GM12878 (cell line): Measurements from ENCODE around the gene SLC4A8. TPM values are rescaled to one million over a fixed set of nuclear protein-coding genes. Genes with fewer than 3 reads are reported as not detected.

Experiments used
- ATAC-seq: fragments of 200-7000 bp; cut with Tn5 transposase; 3 replicates; pipeline ENCODE4 v1.9.1; 2020; ENCODE audit warnings: mild to moderate bottlenecking, moderate library complexity
- BruUV-seq: library from RNA; stranded (reverse); fragments of 400-500 nt; replicated peaks from 2 replicates; lab custom pipeline; 2021; lab: Mats Ljungman, UMichigan
- CTCF ChIA-PET: fragments of 300-600 bp; sonication (Branson Sonifier 250); formaldehyde crosslinking; extraction: SDS; loops from one replicate; lab custom pipeline; 2021; ENCODE audit warnings: inconsistent platforms; lab: Yijun Ruan, JAX
- POLR2A ChIA-PET: fragments of 350-600 bp; formaldehyde crosslinking; extraction: SDS; loops from one replicate; lab custom pipeline; 2021; ENCODE audit warnings: inconsistent platforms; lab: Charles Lee
- RAD21 ChIA-PET: fragments of 300-600 bp; sonication (Branson Sonifier 250); formaldehyde crosslinking; loops from one replicate; lab custom pipeline; 2023; ENCODE audit warnings: antibody characterized with exemption; ENCODE audit not compliant: unreplicated experiment; lab: Charles Lee
- SMC1A ChIA-PET: fragments of 300-600 bp; sonication (Branson Sonifier 250); formaldehyde crosslinking; loops from one replicate; lab custom pipeline; 2023; ENCODE audit not compliant: unreplicated experiment, uncharacterized antibody; lab: Charles Lee
- DNase-seq: peaks from one replicate; pipeline ENCODE4 v3.0.0-alpha.2; 2011; ENCODE audit warnings: low read depth, low spot score
- FAIRE-seq: peaks from 3 replicates; lab custom pipeline; 2011; peaks lifted over from hg19 to GRCh38; lab: Jason Lieb, UNC
- H2AFZ ChIP-seq: 2 replicates; pipeline ENCODE4 v1.6.0; 2011; ENCODE audit warnings: low read depth, low read length, control low read depth; ENCODE audit not compliant: control insufficient read depth
- H3K27ac ChIP-seq: 2 replicates; pipeline ENCODE4 v1.5.1; 2011; ENCODE audit warnings: control low read depth; ENCODE audit not compliant: control insufficient read depth, insufficient read depth
- H3K27me3 ChIP-seq, 2 experiments: replicated peaks in 1 of 2; 2 replicates each; pipeline versions ENCODE4 v1.6.0 to v1.6.1; 2011; ENCODE audit warnings: low read length in 1 of 2; ENCODE audit not compliant: control insufficient read depth in 2 of 2, insufficient read depth in 2 of 2
- H3K36me3 ChIP-seq, 2 experiments: 2 replicates each; pipeline ENCODE4 v1.5.1; 2011; ENCODE audit warnings: low read length in 1 of 2; ENCODE audit not compliant: control insufficient read depth in 2 of 2, insufficient read depth in 2 of 2
- H3K4me1 ChIP-seq: 2 replicates; pipeline ENCODE4 v1.6.1; 2011; ENCODE audit warnings: mild to moderate bottlenecking, low read length, moderate library complexity, mixed read lengths; ENCODE audit not compliant: control insufficient read depth, insufficient read depth
- H3K4me2 ChIP-seq: 2 replicates; pipeline ENCODE4 v1.6.0; 2011; ENCODE audit warnings: control low read depth; ENCODE audit not compliant: control insufficient read depth, insufficient read depth
- H3K4me3 ChIP-seq: fragments of 200-600 bp; sonication (generic); 2 replicates; pipeline ENCODE4 v1.5.1; 2016
- H3K79me2 ChIP-seq: 2 replicates; pipeline ENCODE4 v1.6.0; 2011; ENCODE audit warnings: low read length; ENCODE audit not compliant: control insufficient read depth, insufficient read depth
- H3K9ac ChIP-seq: 2 replicates; pipeline ENCODE4 v1.8.0; 2011; ENCODE audit warnings: low read length, control low read depth, mixed read lengths; ENCODE audit not compliant: control insufficient read depth, insufficient read depth
- H3K9me3 ChIP-seq: replicated peaks from 3 replicates; pipeline ENCODE4 v1.5.1; 2011; ENCODE audit warnings: mild to moderate bottlenecking, low read length; ENCODE audit not compliant: control insufficient read depth, insufficient read depth
- H4K20me1 ChIP-seq: 2 replicates; pipeline ENCODE4 v1.6.0; 2011; ENCODE audit not compliant: control insufficient read depth, insufficient read depth
- ESRRA ChIP-seq: IDR thresholded peaks from 2 replicates; pipeline ENCODE4 v1.6.1; 2012; ENCODE audit warnings: mild to moderate bottlenecking, low read length, improper control_type of control experiment
- MXI1 ChIP-seq: fragments of 150-350 bp; IDR thresholded peaks from 2 replicates; pipeline ENCODE4 v1.6.1; 2011; ENCODE audit warnings: low read depth, mild to moderate bottlenecking, inconsistent platforms, low read length, improper control_type of control experiment
- RAD51 ChIP-seq: fragments of 450-650 bp; IDR thresholded peaks from 2 replicates; pipeline ENCODE4 v1.6.1; 2016; ENCODE audit warnings: moderate library complexity, mild to moderate bottlenecking, inconsistent platforms
- STAT1 ChIP-seq: fragments of 450-650 bp; conservative IDR thresholded peaks from 2 replicates; pipeline ENCODE4 v1.6.1; 2014; ENCODE audit warnings: antibody characterized with exemption, mild to moderate bottlenecking
- TCF7 ChIP-seq: IDR thresholded peaks from 2 replicates; pipeline ENCODE4 v1.6.1; 2014; ENCODE audit warnings: antibody characterized with exemption, borderline replicate concordance
- ZZZ3 ChIP-seq: IDR thresholded peaks from 2 replicates; pipeline ENCODE4 v1.6.1; 2011; ENCODE audit warnings: low read depth; ENCODE audit not compliant: control insufficient read depth, insufficient read length
- WGBS: methylation state at CpG from one replicate; pipeline ENCODE4 v1.1.6; 2016; ENCODE audit warnings: low lambda C conversion rate; ENCODE audit not compliant: insufficient replicate concordance, insufficient coverage; ENCODE audit errors: missing lambda C conversion rate; 5-methylcytosine and 5-hydroxymethylcytosine counted together
- in situ Hi-C: fragments of 300-500 bp; cut with MboI; formaldehyde crosslinking; loops from 9 replicates; pipeline ENCODE4 v1.14.3; 2018; ENCODE audit warnings: mixed read lengths
- intact Hi-C: fragments of 100-400 bp; cut with micrococcal nuclease; formaldehyde crosslinking; loops from one replicate; pipeline ENCODE4 v1.14.2; 2022; ENCODE audit not compliant: unreplicated experiment
- polyA plus RNA-seq, 11 experiments: library from polyadenylated mRNA; depleted of rRNA in 4 of 11; unstranded in 6 of 11; stranded (reverse) in 5 of 11; fragments of >200 nt; fragmentation: Nextera tagmentation in 4 of 11; fragmentation: Illumina TruSeq in 1 of 11; extraction: Ambion mirVana in 4 of 11; extraction: Trizol in 1 of 11; gene quantifications; 1 replicate in 1 of 11; 2 replicates in 10 of 11; pipeline versions ENCODE4 v1.2.1 to v1.2.3, GENCODE V29; 2011 to 2016; ENCODE audit warnings: inconsistent platforms in 2 of 11, missing spikeins in 2 of 11, low read depth in 1 of 11
- total RNA-seq, 4 experiments: library from RNA; depleted of rRNA in 3 of 4; stranded (reverse); fragments of >200 nt in 3 of 4; fragmentation: Illumina TruSeq in 1 of 4; extraction: Trizol in 1 of 4; gene quantifications; 2 replicates each; pipeline versions ENCODE4 v1.2.1 to v1.2.3, GENCODE V29; 2013 to 2021
- TF ChIP-seq, protein P1 (sequence below): fragments of 450-650 bp; IDR thresholded peaks from 2 replicates; pipeline ENCODE4 v1.6.1; 2017; ENCODE audit warnings: antibody characterized with exemption, mild to moderate bottlenecking, moderate library complexity

SLC4A8 gene
- total and polyA plus RNA-seq, 10 of the 15 experiments (the other 5 are each of a cell fraction or from before 2014, with no cell fraction given): 1.4 to 7.7 (median 3.7) TPM

- CTCF ChIA-PET: interaction anchor here (1.1 kb wide), 1 partner anchor 21 kb away, joined by 3 read pairs; no protein-coding TSS in a partner anchor
Measured at GRCh38 chr12:51442324-51442723, 17.7 kb downstream of the SLC4A8 start.

More at GRCh38 chr12:51442324-51442723, 17.7 kb downstream of the SLC4A8 start:
- Histone ChIP-seq H3K9ac (no peak overlapping the region), H2AFZ (no peak overlapping the region), H3K36me3 (no peaks in the 10 kb centered on the region), H3K4me1 (no peaks in the 10 kb centered on the region), H3K27ac (no peak overlapping the region), H3K27me3 (no peaks in the 10 kb centered on the region), H4K20me1 (no peaks in the 10 kb centered on the region), H3K79me2 (no peaks in the 10 kb centered on the region), H3K9me3 (no peaks in the 10 kb centered on the region), H3K4me3 (no peak overlapping the region), H3K4me2 (no peak overlapping the region)
- ChIA-PET RAD21 (no interaction called here), SMC1A (no interaction called here), POLR2A (no interaction called here)
- 72% methylated on average over 4 of the region's 4 CpGs for WGBS
- intact Hi-C loops (no loop called here), in situ Hi-C loops (no loop called here)
- TF ChIP-seq ESRRA (no peak), TCF7 (no peak), ZZZ3 (no peak), STAT1 (no peak), RAD51 (no peak), MXI1 (no peak)
- TF ChIP-seq, protein P1, sequence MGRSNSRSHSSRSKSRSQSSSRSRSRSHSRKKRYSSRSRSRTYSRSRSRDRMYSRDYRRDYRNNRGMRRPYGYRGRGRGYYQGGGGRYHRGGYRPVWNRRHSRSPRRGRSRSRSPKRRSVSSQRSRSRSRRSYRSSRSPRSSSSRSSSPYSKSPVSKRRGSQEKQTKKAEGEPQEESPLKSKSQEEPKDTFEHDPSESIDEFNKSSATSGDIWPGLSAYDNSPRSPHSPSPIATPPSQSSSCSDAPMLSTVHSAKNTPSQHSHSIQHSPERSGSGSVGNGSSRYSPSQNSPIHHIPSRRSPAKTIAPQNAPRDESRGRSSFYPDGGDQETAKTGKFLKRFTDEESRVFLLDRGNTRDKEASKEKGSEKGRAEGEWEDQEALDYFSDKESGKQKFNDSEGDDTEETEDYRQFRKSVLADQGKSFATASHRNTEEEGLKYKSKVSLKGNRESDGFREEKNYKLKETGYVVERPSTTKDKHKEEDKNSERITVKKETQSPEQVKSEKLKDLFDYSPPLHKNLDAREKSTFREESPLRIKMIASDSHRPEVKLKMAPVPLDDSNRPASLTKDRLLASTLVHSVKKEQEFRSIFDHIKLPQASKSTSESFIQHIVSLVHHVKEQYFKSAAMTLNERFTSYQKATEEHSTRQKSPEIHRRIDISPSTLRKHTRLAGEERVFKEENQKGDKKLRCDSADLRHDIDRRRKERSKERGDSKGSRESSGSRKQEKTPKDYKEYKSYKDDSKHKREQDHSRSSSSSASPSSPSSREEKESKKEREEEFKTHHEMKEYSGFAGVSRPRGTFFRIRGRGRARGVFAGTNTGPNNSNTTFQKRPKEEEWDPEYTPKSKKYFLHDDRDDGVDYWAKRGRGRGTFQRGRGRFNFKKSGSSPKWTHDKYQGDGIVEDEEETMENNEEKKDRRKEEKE: no peak
- BruUV-seq: no TSS peak
- DNase-seq (no peak), ATAC-seq (no peak), FAIRE-seq (no peak)
